Spinal cord (tissue), 10 donors: ENCODE data around the gene MLF2. TPM values are rescaled to one million over a fixed set of nuclear protein-coding genes. Genes with fewer than 3 reads are reported as not detected.

ENCODE experiments used
- DNase-seq, 6 donors: peaks; one replicate each; pipeline versions ENCODE4 v3.0.0 to v3.0.0-alpha.2; 2013 to 2015; ENCODE audit warnings: low spot score in 6 of 6, low read depth in 4 of 6
- H3K27ac ChIP-seq: one replicate; pipeline ENCODE4 v1.5.1; 2013; ENCODE audit warnings: low read depth, low read length, control low read depth
- H3K27me3 ChIP-seq: one replicate; pipeline ENCODE4 v1.6.1; 2013; ENCODE audit warnings: low read length; ENCODE audit not compliant: control insufficient read depth, insufficient read depth
- H3K36me3 ChIP-seq: one replicate; pipeline ENCODE4 v1.6.1; 2013; ENCODE audit warnings: low read length; ENCODE audit not compliant: control insufficient read depth, insufficient read depth
- H3K4me1 ChIP-seq: one replicate; pipeline ENCODE4 v1.6.1; 2013; ENCODE audit warnings: low read length; ENCODE audit not compliant: control insufficient read depth, insufficient read depth
- H3K4me3 ChIP-seq: one replicate; pipeline ENCODE4 v1.5.1; 2013; ENCODE audit warnings: low read depth, low read length, control low read depth
- H3K9me3 ChIP-seq: one replicate; pipeline ENCODE4 v1.6.1; 2013; ENCODE audit warnings: low read length; ENCODE audit not compliant: control insufficient read depth, insufficient read depth
- WGBS: methylation state at CpG from one replicate; pipeline ENCODE4 v1.1.5; 2013; ENCODE audit warnings: missing lambda C conversion rate; ENCODE audit not compliant: insufficient coverage; 5-methylcytosine and 5-hydroxymethylcytosine counted together
- long read RNA-seq, 4 donors: transcript quantifications; one replicate each; lab custom pipeline, GENCODE V29; 2026
- polyA plus RNA-seq, 2 donors: library from polyadenylated mRNA; unstranded; fragments of 120-200 nt; gene quantifications; one replicate each; pipeline ENCODE4 v1.2.1, GENCODE V29; 2013; ENCODE audit not compliant: insufficient read length in 2 of 2
- total RNA-seq, 2 donors: library from RNA; depleted of rRNA in 1 of 2; stranded (reverse); fragments of 120-200 nt in 1 of 2; fragments of >200 nt in 1 of 2; gene quantifications; one replicate each; pipeline versions ENCODE4 v1.2.3 to v1.2.4, GENCODE V29; 2013 to 2014
- donor health status: healthy.

The MLF2 gene, protein sequence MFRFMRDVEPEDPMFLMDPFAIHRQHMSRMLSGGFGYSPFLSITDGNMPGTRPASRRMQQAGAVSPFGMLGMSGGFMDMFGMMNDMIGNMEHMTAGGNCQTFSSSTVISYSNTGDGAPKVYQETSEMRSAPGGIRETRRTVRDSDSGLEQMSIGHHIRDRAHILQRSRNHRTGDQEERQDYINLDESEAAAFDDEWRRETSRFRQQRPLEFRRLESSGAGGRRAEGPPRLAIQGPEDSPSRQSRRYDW
- 100 to 1,000 TPM in 1 of 2 donors, 10 to 100 TPM in 1; 91.4 to 157 TPM for total RNA-seq
- polyA plus RNA-seq: 100 to 1,000 TPM; 300 to 319 TPM
- long read RNA-seq, donor 1, transcript MLF2-201 (9 exons, 1,969 nt): major isoform, 133 of 1,831 reads
- long read RNA-seq, donor 1, partial matches to known transcripts: 1,588 of 1,831 reads
- long read RNA-seq, donor 1, other reads (novel, unspliced or antisense): 108 of 1,831 reads
- long read RNA-seq, donor 2, transcript MLF2-201 (9 exons, 1,969 nt): major isoform, 54 of 54 reads
- long read RNA-seq, donor 2, partial matches to known transcripts: 0 of 54 reads
- long read RNA-seq, donor 2, other reads (novel, unspliced or antisense): 0 of 54 reads
- long read RNA-seq, donor 3, transcript MLF2-201 (9 exons, 1,969 nt): major isoform, 70 of 1,150 reads
- long read RNA-seq, donor 3, partial matches to known transcripts: 1,045 of 1,150 reads
- long read RNA-seq, donor 3, other reads (novel, unspliced or antisense): 34 of 1,150 reads
- long read RNA-seq, donor 4, transcript MLF2-201 (9 exons, 1,969 nt): major isoform, 78 of 2,593 reads
- long read RNA-seq, donor 4, partial matches to known transcripts: 2,374 of 2,593 reads
- long read RNA-seq, donor 4, other reads (novel, unspliced or antisense): 141 of 2,593 reads

DNA sequence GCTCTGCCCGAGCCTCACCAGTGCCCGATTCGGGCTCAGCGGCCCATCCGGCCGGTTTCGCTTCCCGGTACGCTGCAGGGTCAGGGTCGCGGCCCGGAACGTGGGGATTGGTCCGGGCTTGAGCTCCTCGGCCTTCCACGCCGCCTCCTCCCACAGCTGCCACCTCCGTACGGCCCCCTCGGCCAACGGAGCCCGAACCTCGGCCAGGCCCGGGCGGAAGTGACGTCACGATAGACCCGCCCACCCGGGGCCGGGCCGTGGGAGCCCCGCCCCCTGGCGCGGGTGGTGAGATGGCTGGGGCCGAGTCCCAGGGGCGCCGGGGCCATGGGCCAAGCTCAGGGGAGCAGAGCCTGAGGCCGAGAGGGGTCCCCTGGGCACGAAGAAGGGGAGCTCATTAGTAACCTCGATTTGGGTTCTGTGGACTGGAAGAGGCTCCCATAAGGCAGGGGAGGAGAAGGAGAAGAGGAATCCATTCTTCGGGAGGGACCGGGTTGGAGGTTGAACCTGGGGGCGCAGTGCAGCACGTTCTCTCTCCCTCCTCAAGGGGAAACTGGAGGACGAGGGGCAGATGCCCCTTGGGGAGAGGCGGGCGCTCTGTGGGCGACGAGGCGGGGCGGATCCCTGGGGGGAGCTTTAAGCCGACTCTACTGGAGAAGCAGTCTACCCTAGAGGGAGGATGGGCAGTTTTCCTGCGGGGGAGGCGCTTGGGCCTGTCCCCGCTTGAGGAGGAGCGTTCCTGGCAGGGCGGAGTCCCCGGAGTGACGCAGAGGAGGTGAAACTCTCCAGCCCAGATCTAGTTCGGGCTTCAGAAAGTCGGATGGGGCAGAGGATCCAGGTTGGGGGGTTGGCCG, at the start of gene MLF2:
MLF2 (minus strand) TSS at position 221 of the 851 bp plus-strand sequence. CDS start 807 bp downstream, outside the sequence.
- WGBS: 0% methylated on average over 55 of the region's 62 CpGs
- Histone ChIP-seq H3K36me3 (peaks cover 38% of the 10 kb centered on the region), H3K27ac (peak within 1 kb of the TSS; percentile 99), H3K27me3 (no peaks in the 10 kb centered on the region), H3K4me1 (peaks cover 18% of the 10 kb centered on the region), H3K9me3 (no peaks in the 10 kb centered on the region), H3K4me3 (peak within 1 kb of the TSS; percentile 94)
- peak; percentile 86 to 98 (median 93) for DNase-seq

DNA sequence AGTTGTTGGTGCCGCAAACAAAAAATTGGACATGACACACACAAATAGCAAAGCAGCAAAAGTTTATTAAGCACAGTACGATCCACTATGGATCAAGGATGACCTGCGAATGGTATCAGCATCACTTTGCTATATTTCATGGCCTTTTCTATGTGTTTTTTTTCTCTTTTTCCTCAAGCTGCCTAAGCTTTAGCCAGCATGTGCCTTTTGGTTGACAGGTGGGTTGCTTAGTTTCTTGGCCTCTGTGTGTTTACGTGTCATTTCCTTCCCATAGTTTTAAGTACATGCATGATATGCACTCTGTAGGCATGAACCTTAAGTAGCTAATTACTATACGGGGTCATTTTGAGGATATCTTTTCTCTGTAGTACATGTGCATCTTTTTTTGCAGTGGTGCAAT, 46.2 kb upstream of the MLF2 start:
- Histone ChIP-seq H3K4me3 (no peak overlapping the region), H3K27me3 (no peaks in the 10 kb centered on the region), H3K27ac (no peak overlapping the region), H3K4me1 (no peaks in the 10 kb centered on the region), H3K9me3 (no peaks in the 10 kb centered on the region), H3K36me3 (no peaks in the 10 kb centered on the region)
- WGBS: 100% methylated on average over 2 of the region's 5 CpGs
- no peak for DNase-seq

DNA sequence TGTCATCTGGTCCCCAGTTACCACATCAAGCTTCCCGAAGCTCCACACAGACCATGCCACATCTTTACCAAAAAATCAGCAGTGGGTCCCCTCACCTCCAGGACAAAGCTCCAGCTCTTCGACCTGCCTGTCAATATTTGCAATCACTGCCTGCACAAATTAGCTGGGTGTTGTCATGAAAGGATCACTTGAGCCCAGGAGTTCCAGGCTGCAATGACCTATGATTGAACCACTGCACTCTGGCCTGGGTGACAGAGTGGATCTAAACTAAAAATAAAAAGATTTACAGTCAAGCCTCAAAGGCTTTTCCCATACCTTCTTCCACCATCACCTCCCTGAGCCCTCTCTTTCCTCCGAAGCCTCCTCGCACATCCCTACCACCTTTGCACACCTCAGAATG, 43.6 kb upstream of the MLF2 start:
- Histone ChIP-seq H3K27ac (no peak overlapping the region), H3K4me3 (no peak overlapping the region), H3K36me3 (no peaks in the 10 kb centered on the region), H3K9me3 (no peaks in the 10 kb centered on the region), H3K27me3 (no peaks in the 10 kb centered on the region), H3K4me1 (peaks cover 16% of the 10 kb centered on the region)
- no peak for DNase-seq
- 97% methylated on average over 4 of the region's 4 CpGs for whole genome bisulfite sequencing

DNA sequence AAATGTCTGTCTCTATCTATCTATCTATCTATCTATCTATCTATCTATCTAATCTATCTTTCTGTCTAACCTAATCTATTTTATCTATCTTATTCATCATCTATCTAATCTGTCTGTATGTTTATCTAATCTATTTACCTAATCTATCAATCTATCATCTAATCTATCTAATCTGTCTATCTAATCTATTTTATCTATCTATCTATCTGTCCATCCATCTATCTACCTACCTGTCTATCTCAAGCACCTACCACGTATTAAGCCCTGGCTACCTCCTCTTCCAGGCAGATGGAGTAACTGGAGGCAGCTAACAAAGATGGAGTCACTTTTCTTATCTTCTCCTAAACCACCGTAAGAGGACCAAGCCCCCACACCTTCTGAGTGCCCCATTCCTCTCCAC, 42.1 kb upstream of the MLF2 start:
- no CpG with 5 or more reads among the region's 2 CpGs for WGBS
- DNase-seq: no peak
- no peaks in the 10 kb centered on the region for H3K36me3 ChIP-seq
- no peaks in the 10 kb centered on the region for H3K9me3 ChIP-seq
- no peak overlapping the region for H3K27ac ChIP-seq
- no peaks in the 10 kb centered on the region for H3K27me3 ChIP-seq
- H3K4me3 ChIP-seq: no peak overlapping the region
- peaks cover 17% of the 10 kb centered on the region for H3K4me1 ChIP-seq

DNA sequence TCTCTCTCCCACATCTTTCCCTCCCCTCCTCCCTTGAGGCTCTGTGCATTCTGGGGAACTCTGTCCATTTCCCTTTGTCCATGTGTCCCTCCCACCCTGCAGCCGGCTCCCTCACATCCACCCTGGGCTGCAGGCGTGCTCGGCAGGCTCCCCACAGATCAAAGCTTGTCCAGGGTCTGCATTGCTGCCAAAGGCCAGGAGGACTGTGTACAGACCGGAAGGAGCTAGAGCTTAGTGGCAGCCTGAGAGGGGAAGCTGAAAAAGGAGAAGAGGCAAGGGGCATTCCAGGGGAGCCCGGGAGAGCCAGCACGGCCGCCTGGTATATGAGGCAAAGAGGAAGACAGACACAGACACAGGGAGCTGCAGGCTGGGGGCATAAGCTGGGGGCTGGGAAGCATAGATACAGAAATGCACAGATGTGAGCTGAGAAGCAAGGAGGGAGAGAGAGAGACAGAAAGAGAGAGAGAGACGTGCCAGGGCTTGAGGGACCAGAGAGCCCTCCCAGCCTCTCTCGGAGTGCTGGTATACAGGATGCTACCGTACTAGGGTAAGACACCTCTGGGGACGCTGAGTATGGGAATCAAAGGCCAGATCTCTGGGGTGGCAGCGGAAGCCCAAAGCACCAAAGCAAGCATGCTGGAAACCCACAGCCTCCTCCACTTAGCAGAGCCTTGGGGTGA, 39.7 kb upstream of the MLF2 start:
- Histone ChIP-seq H3K4me1 (peaks cover 17% of the 10 kb centered on the region), H3K27ac (peak overlapping the region; percentile 17), H3K4me3 (no peak overlapping the region), H3K9me3 (no peaks in the 10 kb centered on the region), H3K36me3 (no peaks in the 10 kb centered on the region), H3K27me3 (no peaks in the 10 kb centered on the region)
- peak in 3 of 6 donors; percentile 12 to 70 (median 65) for DNase-seq
- WGBS: 8% methylated on average over 10 of the region's 12 CpGs

DNA sequence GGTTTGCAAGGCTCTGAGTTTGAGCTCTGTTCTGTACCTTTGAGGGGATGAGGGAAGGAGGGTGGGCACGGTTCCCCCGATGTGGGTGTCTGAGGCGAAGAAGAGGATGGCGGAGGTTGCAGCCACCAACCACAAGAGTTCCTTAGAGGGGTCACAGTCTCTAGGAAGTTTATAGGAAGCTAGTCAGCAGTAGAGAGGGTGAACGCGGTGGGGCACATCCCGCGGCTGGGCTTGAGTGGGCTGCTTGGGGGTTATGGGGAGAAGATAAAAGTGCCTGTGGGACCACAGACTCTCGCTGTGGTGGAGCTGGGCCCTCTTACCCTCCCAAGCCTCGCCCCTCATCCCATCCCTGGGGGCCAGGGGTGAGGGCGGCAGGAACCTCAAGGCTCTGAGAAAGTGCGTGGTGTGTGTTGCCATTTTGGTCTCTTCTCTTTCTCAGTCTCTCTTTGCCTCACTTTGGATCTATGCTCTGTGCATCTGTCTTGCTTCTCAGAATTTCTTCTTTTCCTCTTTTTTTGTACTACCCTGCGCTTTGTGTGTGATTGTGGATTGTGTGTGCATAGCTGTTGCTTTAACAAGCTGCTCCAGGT, 39.1 kb upstream of the MLF2 start:
- H3K27ac ChIP-seq: peak overlapping the region; percentile 17
- WGBS: 91% methylated on average over 8 of the region's 13 CpGs
- no peaks in the 10 kb centered on the region for H3K36me3 ChIP-seq

DNA sequence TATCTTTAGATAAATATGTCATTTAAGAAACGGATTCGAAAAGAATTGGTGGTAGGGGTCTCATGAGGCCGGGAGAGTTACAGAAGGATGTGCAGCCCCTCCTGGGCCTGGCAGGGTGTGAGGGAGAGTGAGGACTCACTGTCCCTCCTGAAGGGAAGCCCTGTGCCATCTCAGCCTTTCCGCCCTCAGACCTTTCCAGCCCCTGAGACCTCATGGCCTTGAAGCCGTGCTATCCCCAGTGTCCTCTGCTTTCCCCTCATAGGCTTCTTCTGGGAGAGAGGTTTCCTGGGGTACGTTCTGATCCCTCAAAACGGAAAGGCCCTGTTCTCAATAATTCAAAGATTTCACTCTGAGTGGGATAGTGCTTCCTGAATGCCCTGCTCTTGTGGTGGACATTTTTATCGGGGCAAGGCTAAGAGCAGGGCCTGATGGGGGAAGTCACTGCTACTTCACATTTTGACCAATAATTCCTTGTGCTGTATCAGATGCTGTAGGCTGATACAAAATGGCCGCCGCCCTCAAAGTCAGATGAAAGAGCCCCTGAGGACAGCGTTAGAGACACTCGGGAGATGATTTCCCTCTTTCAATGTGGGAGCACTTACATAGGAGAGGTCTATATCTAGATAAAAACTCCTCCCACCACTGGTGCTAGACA, 37.7 kb upstream of the MLF2 start:
- 90% methylated on average over 2 of the region's 12 CpGs for WGBS
- H3K9me3 ChIP-seq: no peaks in the 10 kb centered on the region
- no peak overlapping the region for H3K27ac ChIP-seq
- H3K27me3 ChIP-seq: no peaks in the 10 kb centered on the region
- peaks cover 17% of the 10 kb centered on the region for H3K4me1 ChIP-seq
- H3K36me3 ChIP-seq: no peaks in the 10 kb centered on the region
- no peak for DNase-seq
- no peak overlapping the region for H3K4me3 ChIP-seq

More for the DNA sequence above, 39.1 kb upstream of the MLF2 start:
- no peak for DNase-seq
- no peak overlapping the region for H3K4me3 ChIP-seq
- H3K4me1 ChIP-seq: peaks cover 17% of the 10 kb centered on the region
- no peaks in the 10 kb centered on the region for H3K27me3 ChIP-seq
- no peaks in the 10 kb centered on the region for H3K9me3 ChIP-seq
